ENCODE data around the gene HS6ST2.

HS6ST2 gene

DNA sequence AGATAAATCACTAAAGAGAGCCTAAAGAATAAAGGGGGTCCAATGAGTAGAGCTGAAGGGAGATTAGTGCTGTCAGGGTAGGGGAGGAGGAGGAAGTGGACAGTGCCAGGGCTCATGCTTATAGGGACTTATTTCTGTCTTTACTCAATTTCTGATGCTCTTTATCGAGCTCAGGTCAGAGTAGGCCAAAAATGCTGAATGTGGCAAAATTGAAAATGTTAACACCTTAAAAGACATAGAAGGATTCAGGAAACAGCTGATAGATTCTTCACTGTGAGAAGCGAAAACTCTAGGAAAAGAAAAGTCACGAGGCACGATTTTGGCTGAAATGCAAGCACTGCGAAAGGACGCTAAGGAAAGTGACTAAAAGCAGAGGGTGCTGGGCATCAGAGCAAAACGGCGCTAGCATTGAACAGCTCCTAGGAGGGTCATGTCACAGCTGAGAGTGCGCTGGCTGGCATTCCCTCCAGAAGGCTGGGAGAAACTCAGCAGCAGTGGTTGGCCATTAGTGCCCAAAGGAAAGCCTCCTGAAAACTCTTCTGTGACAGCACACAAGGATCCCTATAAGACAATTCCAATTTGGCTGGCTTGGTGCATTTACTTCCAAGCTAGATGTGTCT, 150.9 kb downstream of the HS6ST2 start (continued):
- TF ChIP-seq, protein P1, sequence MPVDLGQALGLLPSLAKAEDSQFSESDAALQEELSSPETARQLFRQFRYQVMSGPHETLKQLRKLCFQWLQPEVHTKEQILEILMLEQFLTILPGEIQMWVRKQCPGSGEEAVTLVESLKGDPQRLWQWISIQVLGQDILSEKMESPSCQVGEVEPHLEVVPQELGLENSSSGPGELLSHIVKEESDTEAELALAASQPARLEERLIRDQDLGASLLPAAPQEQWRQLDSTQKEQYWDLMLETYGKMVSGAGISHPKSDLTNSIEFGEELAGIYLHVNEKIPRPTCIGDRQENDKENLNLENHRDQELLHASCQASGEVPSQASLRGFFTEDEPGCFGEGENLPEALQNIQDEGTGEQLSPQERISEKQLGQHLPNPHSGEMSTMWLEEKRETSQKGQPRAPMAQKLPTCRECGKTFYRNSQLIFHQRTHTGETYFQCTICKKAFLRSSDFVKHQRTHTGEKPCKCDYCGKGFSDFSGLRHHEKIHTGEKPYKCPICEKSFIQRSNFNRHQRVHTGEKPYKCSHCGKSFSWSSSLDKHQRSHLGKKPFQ (tag by site-specific recombination; IDR thresholded peaks at IDR 0.05) = no peak
- no peak for TF ChIP-seq ZNF658 (tag by site-specific recombination; IDR thresholded peaks at IDR 0.05)

DNA sequence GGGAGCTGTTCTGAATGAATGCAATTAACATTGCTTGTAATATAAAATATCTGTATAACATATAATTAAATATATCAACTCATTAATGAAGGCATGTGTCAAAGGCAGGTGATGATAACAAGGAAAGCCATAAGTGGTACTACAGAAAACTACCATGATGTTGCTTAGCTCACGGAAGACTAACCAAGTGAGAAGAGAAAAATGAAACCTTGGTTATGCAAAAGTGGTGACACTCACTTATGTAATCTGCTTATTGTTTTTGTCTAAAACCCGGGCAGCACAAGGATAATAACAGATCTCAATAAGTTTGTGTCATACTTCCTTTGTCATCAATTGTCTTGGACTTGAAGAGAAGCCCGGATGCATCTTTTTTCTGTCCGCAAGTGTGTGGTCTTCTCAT, 156.4 kb downstream of the HS6ST2 start:
- CTCF ChIA-PET = no interaction called here
- Histone ChIP-seq H3K36me3 (ENCODE audit: control insufficient read depth in 2 of 2, insufficient read depth in 1 of 2, low read length in 2 of 2) (no peaks in the 10 kb centered on the region), H3K4me3 (ENCODE audit: low read depth, low read length) (no peak overlapping the region), H3K4me1 (ENCODE audit: control insufficient read depth, insufficient read depth, low read length) (no peaks in the 10 kb centered on the region), H3K9me3 (ENCODE audit: control insufficient read depth, insufficient read depth, low read depth, low read length) (no peaks in the 10 kb centered on the region), H3K27ac (ENCODE audit: extremely low read depth, low read depth, low read length) (no peak overlapping the region)
- TF ChIP-seq BCL11A (tag by site-specific recombination; IDR thresholded peaks at IDR 0.05; ENCODE audit: low read depth) (no peak), ZNF610 (tag by site-specific recombination; IDR thresholded peaks at IDR 0.05; ENCODE audit: borderline replicate concordance) (no peak), ZNF843 (tag by site-specific recombination; IDR thresholded peaks at IDR 0.05) (no peak), ZFHX2 (tag by site-specific recombination; conservative IDR thresholded peaks at IDR 0.05) (no peak), IKZF3 (tag by site-specific recombination; IDR thresholded peaks at IDR 0.05) (no peak), ZNF169 (tag by site-specific recombination; IDR thresholded peaks at IDR 0.05) (no peak), KLF9 (tag by site-specific recombination; IDR thresholded peaks at IDR 0.05; ENCODE audit: low read depth) (no peak), ZBTB7A (tag by site-specific recombination; IDR thresholded peaks at IDR 0.05; ENCODE audit: low read depth) (no peak), REPIN1 (tag by site-specific recombination; IDR thresholded peaks at IDR 0.05; ENCODE audit: low read depth) (no peak), ZNF157 (tag by site-specific recombination; IDR thresholded peaks at IDR 0.05) (no peak), ZNF266 (tag by site-specific recombination; IDR thresholded peaks at IDR 0.05; ENCODE audit: low read depth) (no peak), GFI1B (tag by site-specific recombination; IDR thresholded peaks at IDR 0.05) (no peak), ZNF747 (tag by site-specific recombination; IDR thresholded peaks at IDR 0.05) (no peak)
- TF ChIP-seq, protein P2, sequence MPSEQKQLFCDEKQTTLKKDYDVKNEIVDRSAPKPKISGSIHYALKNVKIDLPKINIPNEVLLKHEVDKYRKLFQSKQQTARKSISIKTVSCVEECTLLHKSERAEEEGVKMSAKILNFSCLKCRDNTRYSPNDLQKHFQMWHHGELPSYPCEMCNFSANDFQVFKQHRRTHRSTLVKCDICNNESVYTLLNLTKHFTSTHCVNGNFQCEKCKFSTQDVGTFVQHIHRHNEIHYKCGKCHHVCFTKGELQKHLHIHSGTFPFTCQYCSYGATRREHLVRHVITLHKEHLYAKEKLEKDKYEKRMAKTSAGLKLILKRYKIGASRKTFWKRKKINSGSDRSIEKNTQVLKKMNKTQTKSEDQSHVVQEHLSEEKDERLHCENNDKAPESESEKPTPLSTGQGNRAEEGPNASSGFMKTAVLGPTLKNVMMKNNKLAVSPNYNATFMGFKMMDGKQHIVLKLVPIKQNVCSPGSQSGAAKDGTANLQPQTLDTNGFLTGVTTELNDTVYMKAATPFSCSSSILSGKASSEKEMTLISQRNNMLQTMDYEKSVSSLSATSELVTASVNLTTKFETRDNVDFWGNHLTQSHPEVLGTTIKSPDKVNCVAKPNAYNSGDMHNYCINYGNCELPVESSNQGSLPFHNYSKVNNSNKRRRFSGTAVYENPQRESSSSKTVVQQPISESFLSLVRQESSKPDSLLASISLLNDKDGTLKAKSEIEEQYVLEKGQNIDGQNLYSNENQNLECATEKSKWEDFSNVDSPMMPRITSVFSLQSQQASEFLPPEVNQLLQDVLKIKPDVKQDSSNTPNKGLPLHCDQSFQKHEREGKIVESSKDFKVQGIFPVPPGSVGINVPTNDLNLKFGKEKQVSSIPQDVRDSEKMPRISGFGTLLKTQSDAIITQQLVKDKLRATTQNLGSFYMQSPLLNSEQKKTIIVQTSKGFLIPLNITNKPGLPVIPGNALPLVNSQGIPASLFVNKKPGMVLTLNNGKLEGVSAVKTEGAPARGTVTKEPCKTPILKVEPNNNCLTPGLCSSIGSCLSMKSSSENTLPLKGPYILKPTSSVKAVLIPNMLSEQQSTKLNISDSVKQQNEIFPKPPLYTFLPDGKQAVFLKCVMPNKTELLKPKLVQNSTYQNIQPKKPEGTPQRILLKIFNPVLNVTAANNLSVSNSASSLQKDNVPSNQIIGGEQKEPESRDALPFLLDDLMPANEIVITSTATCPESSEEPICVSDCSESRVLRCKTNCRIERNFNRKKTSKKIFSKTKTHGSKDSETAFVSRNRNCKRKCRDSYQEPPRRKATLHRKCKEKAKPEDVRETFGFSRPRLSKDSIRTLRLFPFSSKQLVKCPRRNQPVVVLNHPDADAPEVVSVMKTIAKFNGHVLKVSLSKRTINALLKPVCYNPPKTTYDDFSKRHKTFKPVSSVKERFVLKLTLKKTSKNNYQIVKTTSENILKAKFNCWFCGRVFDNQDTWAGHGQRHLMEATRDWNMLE (tag by site-specific recombination; conservative IDR thresholded peaks at IDR 0.05; ENCODE audit: low read depth) = no peak
- TF ChIP-seq, protein P3, sequence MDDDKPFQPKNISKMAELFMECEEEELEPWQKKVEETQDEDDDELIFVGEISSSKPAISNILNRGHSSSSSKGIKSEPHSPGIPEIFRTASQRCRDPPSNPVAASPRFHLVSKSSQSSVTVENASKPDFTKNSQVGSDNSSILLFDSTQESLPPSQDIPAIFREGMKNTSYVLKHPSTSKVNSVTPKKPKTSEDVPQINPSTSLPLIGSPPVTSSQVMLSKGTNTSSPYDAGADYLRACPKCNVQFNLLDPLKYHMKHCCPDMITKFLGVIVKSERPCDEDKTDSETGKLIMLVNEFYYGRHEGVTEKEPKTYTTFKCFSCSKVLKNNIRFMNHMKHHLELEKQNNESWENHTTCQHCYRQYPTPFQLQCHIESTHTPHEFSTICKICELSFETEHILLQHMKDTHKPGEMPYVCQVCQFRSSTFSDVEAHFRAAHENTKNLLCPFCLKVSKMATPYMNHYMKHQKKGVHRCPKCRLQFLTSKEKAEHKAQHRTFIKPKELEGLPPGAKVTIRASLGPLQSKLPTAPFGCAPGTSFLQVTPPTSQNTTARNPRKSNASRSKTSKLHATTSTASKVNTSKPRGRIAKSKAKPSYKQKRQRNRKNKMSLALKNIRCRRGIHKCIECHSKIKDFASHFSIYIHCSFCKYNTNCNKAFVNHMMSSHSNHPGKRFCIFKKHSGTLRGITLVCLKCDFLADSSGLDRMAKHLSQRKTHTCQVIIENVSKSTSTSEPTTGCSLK (tag by site-specific recombination; IDR thresholded peaks at IDR 0.05) = no peak
- TF ChIP-seq, protein P1 (tag by site-specific recombination; IDR thresholded peaks at IDR 0.05) = no peak
- TF ChIP-seq, protein P4, sequence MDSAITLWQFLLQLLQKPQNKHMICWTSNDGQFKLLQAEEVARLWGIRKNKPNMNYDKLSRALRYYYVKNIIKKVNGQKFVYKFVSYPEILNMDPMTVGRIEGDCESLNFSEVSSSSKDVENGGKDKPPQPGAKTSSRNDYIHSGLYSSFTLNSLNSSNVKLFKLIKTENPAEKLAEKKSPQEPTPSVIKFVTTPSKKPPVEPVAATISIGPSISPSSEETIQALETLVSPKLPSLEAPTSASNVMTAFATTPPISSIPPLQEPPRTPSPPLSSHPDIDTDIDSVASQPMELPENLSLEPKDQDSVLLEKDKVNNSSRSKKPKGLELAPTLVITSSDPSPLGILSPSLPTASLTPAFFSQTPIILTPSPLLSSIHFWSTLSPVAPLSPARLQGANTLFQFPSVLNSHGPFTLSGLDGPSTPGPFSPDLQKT (IDR thresholded peaks at IDR 0.05; ENCODE audit: borderline replicate concordance, low read depth, low read length) = no peak
- POLR2A ChIA-PET = no interaction called here
